ENCODE data around the gene SLC26A8.

SLC26A8 gene

DNA sequence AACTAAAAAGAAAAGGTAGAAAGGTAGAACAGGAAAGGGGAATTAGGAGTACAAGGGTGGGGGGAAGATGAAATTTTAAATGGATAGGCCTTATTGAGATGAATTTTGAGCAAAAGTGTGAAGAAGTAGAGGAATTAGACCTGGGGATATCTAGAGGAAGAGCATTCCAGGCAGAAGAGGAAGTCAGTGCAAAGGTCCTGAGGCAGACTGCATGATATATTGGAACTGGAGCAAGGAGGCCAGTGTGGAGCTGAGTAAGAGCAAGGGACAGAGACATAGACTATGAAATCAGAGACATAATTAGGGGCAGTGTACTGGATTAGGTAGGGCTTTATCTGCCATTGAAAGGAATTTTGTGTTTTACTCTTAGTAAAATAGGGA, 43.6 kb upstream of the SLC26A8 start:
- no peaks in the 10 kb centered on the region for H3K27me3 ChIP-seq
- H3K4me1 ChIP-seq: peaks cover 0 to 20% (median 0%) of the 10 kb centered on the region in 10 experiments; a peak in 4 of 20 replicates
- no peaks in the 10 kb centered on the region for H3K9me3 ChIP-seq (replicated peaks in 1 of 11)
- H3K4me3 ChIP-seq: no peak overlapping the region
- peaks cover 70 to 100% (median 100%) of the 10 kb centered on the region in 11 experiments for H4K20me1 ChIP-seq
- no peak overlapping the region for H3K9ac ChIP-seq
- H3K36me3 ChIP-seq: peaks cover 38 to 97% (median 75%) of the 10 kb centered on the region in 11 experiments
- no peak overlapping the region for H3K27ac ChIP-seq
- TF ChIP-seq Cebpa-rat (IDR thresholded peaks at IDR 0.05): no peak
- H3K4me2 ChIP-seq: no peak overlapping the region

DNA sequence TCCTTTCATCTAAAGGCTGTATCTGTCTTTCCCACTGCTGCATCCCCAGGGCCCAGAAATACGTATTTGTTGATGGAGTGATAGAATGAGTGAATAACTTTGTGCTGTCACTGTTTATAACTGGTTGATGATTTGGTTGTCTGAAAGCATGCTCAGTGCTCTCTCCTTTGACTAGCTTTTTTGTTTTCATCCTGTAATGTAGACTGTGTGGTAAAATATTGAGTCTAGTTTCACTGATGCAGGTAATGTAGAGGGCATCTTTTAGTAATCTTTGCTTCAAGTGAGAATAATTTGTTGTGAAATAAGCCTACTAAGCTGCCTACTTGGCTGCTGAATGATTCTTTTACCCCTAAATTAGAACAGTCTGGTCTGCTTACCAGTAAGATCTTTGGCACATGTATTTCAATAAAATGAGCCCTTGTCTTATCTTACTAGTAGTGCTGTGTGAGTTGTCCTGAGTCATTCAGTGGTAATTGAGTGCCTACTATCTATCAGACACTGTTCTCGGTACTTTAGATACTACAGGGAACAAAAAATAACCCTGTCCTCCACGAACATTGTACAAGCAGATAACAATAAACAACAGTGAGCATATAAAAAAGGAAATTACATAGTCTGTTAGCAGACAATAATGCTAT, 43.1 kb upstream of the SLC26A8 start:
- peaks cover 74 to 100% (median 100%) of the 10 kb centered on the region in 11 experiments for H4K20me1 ChIP-seq
- peaks cover 0 to 24% (median 0%) of the 10 kb centered on the region in 10 experiments; a peak in 4 of 20 replicates for H3K4me1 ChIP-seq
- no peaks in the 10 kb centered on the region for H3K27me3 ChIP-seq
- TF ChIP-seq Cebpa-rat (IDR thresholded peaks at IDR 0.05): no peak
- H3K27ac ChIP-seq: no peak overlapping the region
- H3K9ac ChIP-seq: no peak overlapping the region
- H3K9me3 ChIP-seq (replicated peaks in 1 of 11): no peaks in the 10 kb centered on the region
- H3K4me3 ChIP-seq: no peak overlapping the region
- H3K4me2 ChIP-seq: no peak overlapping the region
- peaks cover 38 to 97% (median 75%) of the 10 kb centered on the region in 11 experiments for H3K36me3 ChIP-seq

DNA sequence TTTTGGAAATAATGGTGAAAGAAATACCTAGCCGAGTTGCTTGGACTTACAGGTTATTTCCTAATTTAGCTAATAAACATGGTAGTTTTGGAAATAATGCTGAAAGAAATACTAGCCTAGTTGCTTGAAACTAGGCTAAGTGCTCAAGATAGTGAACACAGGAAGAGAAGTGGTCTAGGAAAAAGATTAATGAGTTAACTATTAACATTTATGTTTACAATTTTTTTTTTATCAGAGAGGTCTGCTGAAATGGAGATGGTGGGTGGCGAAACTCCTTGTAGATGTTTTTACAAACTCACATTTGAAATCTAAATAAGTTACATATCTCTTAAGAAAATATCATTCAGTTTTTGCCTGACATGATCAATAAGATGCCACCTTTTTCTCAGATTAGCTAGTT, 42.4 kb upstream of the SLC26A8 start:
- Histone ChIP-seq H3K4me3 (no peak overlapping the region), H3K4me1 (peaks cover 0 to 24% (median 0%) of the 10 kb centered on the region in 10 experiments; a peak in 4 of 20 replicates), H3K9me3 (replicated peaks in 1 of 11) (no peaks in the 10 kb centered on the region), H3K4me2 (no peak overlapping the region), H3K27ac (no peak overlapping the region), H3K27me3 (no peaks in the 10 kb centered on the region), H3K9ac (no peak overlapping the region), H3K36me3 (peaks cover 38 to 97% (median 75%) of the 10 kb centered on the region in 11 experiments), H4K20me1 (peaks cover 74 to 100% (median 100%) of the 10 kb centered on the region in 11 experiments)
- no peak for TF ChIP-seq Cebpa-rat (IDR thresholded peaks at IDR 0.05)

DNA sequence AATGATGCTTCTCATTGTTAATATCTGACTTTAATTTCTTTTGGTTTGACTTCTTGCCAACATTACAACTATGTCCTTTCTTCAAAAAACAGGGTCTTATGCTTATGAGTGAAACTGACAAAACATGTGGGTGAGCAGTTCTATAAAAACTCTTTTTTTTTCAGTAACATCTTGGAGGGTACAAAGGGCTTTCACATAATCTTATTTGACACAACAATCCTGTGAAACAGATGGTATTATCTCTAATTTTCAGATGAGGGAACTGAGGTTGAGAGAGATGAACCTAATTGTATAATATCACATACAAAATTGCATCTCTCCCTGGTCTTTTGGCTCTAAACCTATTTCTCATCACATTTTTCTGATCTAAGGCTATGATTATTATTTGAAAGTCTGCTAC, 41.5 kb upstream of the SLC26A8 start:
- Histone ChIP-seq H4K20me1 (peaks cover 66 to 100% (median 100%) of the 10 kb centered on the region in 11 experiments), H3K9me3 (replicated peaks in 1 of 11) (no peaks in the 10 kb centered on the region), H3K4me1 (peaks cover 0 to 24% (median 0%) of the 10 kb centered on the region in 10 experiments; a peak in 4 of 20 replicates), H3K9ac (no peak overlapping the region), H3K27me3 (no peaks in the 10 kb centered on the region), H3K4me2 (no peak overlapping the region), H3K27ac (no peak overlapping the region), H3K36me3 (peaks cover 45 to 97% (median 75%) of the 10 kb centered on the region in 11 experiments), H3K4me3 (no peak overlapping the region)
- no peak for TF ChIP-seq Cebpa-rat (IDR thresholded peaks at IDR 0.05)

DNA sequence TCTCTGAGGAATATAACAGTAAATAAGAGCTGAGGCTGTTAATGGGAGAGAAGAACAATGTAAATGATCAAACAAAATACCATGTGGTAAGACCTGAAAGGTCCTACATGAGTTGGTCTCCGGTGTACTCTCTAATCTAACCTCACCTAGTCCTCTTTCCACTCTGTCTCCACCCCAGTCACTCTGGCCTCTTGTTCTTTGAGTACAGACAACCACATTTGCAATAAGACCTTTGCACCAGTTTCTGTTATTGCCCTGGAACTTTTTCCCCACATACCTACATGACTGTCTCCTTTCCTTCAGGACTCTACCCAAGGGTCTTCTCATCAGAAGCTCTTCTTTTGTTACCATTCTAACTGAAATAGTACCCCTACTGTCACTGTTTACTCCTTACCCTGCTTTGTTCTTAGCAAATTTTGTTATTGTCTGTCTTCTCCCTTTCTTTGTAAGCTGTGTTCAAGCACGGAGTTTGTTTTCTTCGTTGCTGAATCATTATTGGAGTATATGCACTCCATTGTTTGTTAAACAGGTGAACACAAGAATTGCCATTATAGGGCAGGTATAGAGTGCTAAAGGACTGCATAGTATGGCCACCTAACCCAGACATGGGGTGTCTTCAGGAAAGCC, 40.4 kb upstream of the SLC26A8 start:
- H3K36me3 ChIP-seq: peaks cover 55 to 97% (median 82%) of the 10 kb centered on the region in 11 experiments
- no peak overlapping the region for H3K4me2 ChIP-seq
- H3K4me1 ChIP-seq: peaks cover 0 to 24% (median 0%) of the 10 kb centered on the region in 10 experiments; a peak in 4 of 20 replicates
- H3K9me3 ChIP-seq (replicated peaks in 1 of 11): no peaks in the 10 kb centered on the region
- H3K27me3 ChIP-seq: no peaks in the 10 kb centered on the region
- no peak overlapping the region for H3K4me3 ChIP-seq
- H3K9ac ChIP-seq: no peak overlapping the region
- no peak overlapping the region for H3K27ac ChIP-seq
- TF ChIP-seq Cebpa-rat (IDR thresholded peaks at IDR 0.05): no peak
- peaks cover 64 to 100% (median 100%) of the 10 kb centered on the region in 11 experiments for H4K20me1 ChIP-seq

DNA sequence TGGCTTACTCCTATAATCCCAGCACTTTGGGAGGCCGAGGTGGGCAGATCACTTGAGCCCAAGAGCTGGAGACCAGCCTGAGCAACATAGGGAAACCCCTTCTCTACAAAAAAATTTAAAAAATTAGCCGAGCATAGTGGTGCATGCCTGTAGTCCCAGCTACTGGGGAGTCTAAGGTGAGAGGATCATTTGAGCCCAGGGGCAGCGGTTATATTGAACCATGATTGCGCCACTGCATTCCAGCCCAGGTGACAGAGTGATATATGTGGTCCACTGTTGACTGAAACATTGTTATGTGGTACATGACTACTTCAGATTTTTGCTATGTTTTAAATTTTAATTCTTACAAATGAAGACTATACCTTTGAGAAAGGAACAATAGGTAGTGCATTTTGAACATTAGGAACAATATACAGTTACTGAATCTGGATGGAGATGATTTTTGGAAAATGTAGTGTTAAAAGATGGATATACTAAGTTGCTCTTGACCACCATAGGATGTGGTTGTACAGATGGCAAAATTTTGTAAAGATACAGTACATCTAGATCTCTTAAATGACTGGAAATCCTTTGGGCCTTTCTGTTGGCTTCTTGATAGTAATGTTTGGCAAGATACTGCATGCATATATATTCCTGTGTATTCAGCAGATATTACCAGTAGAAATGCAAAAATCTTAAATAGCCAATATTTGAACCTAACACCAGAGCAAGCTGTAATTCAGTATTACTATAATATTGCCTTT, 39.0 kb upstream of the SLC26A8 start:
- H3K4me3 ChIP-seq: no peak overlapping the region
- H3K9me3 ChIP-seq (replicated peaks in 1 of 11): no peaks in the 10 kb centered on the region
- H4K20me1 ChIP-seq: peaks cover 50 to 100% (median 99%) of the 10 kb centered on the region in 11 experiments
- no peak overlapping the region for H3K27ac ChIP-seq
- TF ChIP-seq Cebpa-rat (IDR thresholded peaks at IDR 0.05): no peak
- peaks cover 0 to 24% (median 0%) of the 10 kb centered on the region in 10 experiments; a peak in 4 of 20 replicates for H3K4me1 ChIP-seq
- H3K36me3 ChIP-seq: peaks cover 69 to 99% (median 88%) of the 10 kb centered on the region in 11 experiments
- no peak overlapping the region for H3K9ac ChIP-seq
- no peaks in the 10 kb centered on the region for H3K27me3 ChIP-seq
- peak overlapping the region in 1 of 11 experiments; percentile 27; a peak in 1 of 22 replicates for H3K4me2 ChIP-seq

DNA sequence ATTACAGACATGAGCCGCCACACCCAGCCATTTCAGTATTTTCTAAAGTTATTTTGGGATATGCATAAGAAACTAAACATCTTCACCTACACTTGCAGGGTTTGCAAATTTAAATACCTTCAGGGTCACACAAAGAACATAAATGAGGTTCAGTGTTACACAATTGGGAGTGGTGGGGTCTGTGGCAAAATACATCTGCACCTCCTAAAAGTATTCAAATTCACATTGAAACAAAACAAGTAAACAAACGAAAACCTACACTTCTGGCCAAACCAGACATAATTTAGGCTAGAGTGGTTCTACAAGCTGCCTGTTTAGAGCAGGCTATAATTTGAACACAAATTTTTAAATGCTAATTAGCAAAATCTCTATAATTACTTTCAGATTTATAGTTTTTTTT, 37.8 kb upstream of the SLC26A8 start:
- no peaks in the 10 kb centered on the region for H3K27me3 ChIP-seq
- peaks cover 74 to 99% (median 87%) of the 10 kb centered on the region in 11 experiments for H3K36me3 ChIP-seq
- peaks cover 44 to 100% (median 99%) of the 10 kb centered on the region in 11 experiments for H4K20me1 ChIP-seq
- no peak overlapping the region for H3K9ac ChIP-seq
- no peak for TF ChIP-seq Cebpa-rat (IDR thresholded peaks at IDR 0.05)
- H3K9me3 ChIP-seq (replicated peaks in 1 of 11): no peaks in the 10 kb centered on the region
- no peak overlapping the region for H3K4me3 ChIP-seq
- H3K4me2 ChIP-seq: no peak overlapping the region
- H3K4me1 ChIP-seq: peaks cover 0 to 24% (median 0%) of the 10 kb centered on the region in 10 experiments; a peak in 4 of 20 replicates
- no peak overlapping the region for H3K27ac ChIP-seq

DNA sequence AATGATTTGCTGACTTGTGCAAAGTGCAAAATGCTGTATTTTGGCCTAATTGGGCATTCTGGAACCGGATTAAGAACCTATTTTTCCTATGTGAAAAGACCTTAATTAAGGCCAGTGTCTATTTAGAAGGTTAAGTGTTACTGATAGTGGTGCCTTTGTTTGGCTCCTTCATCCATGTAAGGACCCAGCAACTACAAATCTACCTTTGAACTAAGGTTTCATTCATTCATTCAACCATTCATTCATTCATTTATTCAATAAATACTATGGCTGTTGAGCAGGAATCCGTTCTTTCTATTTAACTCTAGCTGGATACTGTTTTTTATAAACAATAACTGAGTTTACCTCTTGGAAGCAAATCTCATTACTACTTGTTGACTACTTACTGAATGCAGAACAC, 36.8 kb upstream of the SLC26A8 start:
- TF ChIP-seq Cebpa-rat (IDR thresholded peaks at IDR 0.05): no peak
- Histone ChIP-seq H3K4me1 (peaks cover 0 to 24% (median 0%) of the 10 kb centered on the region in 10 experiments; a peak in 4 of 20 replicates), H3K4me3 (no peak overlapping the region), H3K27ac (no peak overlapping the region), H3K4me2 (no peak overlapping the region), H3K9ac (no peak overlapping the region), H3K9me3 (replicated peaks in 1 of 11) (no peaks in the 10 kb centered on the region), H3K36me3 (peaks cover 81 to 100% (median 93%) of the 10 kb centered on the region in 11 experiments), H4K20me1 (peaks cover 35 to 100% (median 99%) of the 10 kb centered on the region in 11 experiments), H3K27me3 (no peaks in the 10 kb centered on the region)

DNA sequence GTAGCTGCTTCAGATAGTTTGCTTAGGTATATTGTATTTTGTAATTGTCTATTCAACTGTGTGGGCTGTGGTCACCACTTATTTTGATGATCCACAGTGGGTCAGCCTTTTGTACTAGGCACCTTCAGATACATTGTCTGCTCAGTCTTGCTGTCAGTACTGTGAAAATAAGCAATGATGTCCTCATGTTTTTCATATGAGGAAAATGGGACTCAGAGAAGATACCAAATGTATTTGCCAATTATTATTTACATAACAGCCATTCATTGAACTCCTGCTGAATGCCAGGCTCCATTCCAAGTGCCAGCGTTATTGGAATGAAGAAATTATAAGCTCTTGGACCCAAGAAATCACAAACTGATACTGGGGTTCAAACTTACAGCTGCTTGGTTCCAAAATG, 31.7 kb upstream of the SLC26A8 start:
- H3K9ac ChIP-seq: no peak overlapping the region
- H3K36me3 ChIP-seq: peaks cover 83 to 98% (median 91%) of the 10 kb centered on the region in 11 experiments
- H3K27me3 ChIP-seq: no peaks in the 10 kb centered on the region
- TF ChIP-seq Cebpa-rat (IDR thresholded peaks at IDR 0.05): no peak
- no peak overlapping the region for H3K4me3 ChIP-seq
- peaks cover 0 to 15% (median 4%) of the 10 kb centered on the region in 10 experiments; a peak in 11 of 20 replicates for H3K4me1 ChIP-seq
- H3K9me3 ChIP-seq (replicated peaks in 1 of 11): no peaks in the 10 kb centered on the region
- peaks cover 54 to 100% (median 96%) of the 10 kb centered on the region in 11 experiments for H4K20me1 ChIP-seq
- no peak overlapping the region for H3K4me2 ChIP-seq
- H3K27ac ChIP-seq: no peak overlapping the region
